A549 (cell line): Measurements from ENCODE around the gene ABI3BP.

ENCODE experiments used
- BCL3 ChIP-seq: fragments of >200 bp; sonication (Bioruptor Twin); formaldehyde crosslinking; IDR thresholded peaks from 3 replicates; pipeline ENCODE4 v1.6.1; 2016
- BHLHE40 ChIP-seq: IDR thresholded peaks from 2 replicates; pipeline ENCODE4 v1.6.1; 2012; ENCODE audit warnings: low read depth, low read length, inconsistent platforms
- CTCF ChIP-seq: fragments of >200 bp; sonication (Bioruptor Twin); formaldehyde crosslinking; IDR thresholded peaks from 3 replicates; pipeline ENCODE4 v1.5.1; 2016
- EHF ChIP-seq: fragments of 250-450 bp; sonication (Bioruptor Pico); IDR thresholded peaks from 2 replicates; pipeline ENCODE4 v1.5.0; 2020; ENCODE audit warnings: mild to moderate bottlenecking
- ELK1 ChIP-seq: fragments of 150-350 bp; IDR thresholded peaks from 2 replicates; pipeline ENCODE4 v1.6.1; 2014; ENCODE audit warnings: low read depth, mild to moderate bottlenecking, low read length
- HOXA7 ChIP-seq: fragments of 250-450 bp; sonication (Bioruptor Pico); IDR thresholded peaks from 2 replicates; pipeline ENCODE4 v1.5.0; 2020; ENCODE audit warnings: mild to moderate bottlenecking, moderate library complexity
- HOXB5 ChIP-seq: fragments of 250-450 bp; sonication (Bioruptor Pico); IDR thresholded peaks from 2 replicates; pipeline ENCODE4 v1.5.0; 2020; ENCODE audit warnings: mild to moderate bottlenecking, moderate library complexity
- PBX3 ChIP-seq: IDR thresholded peaks from 2 replicates; pipeline ENCODE4 v1.6.1; 2012
- SMC3 ChIP-seq: fragments of >200 bp; sonication (Bioruptor Twin); formaldehyde crosslinking; IDR thresholded peaks from 3 replicates; pipeline ENCODE4 v1.6.1; 2018; ENCODE audit warnings: inconsistent platforms
- TF ChIP-seq, protein P1 (sequence below): IDR thresholded peaks from 2 replicates; pipeline ENCODE4 v1.6.1; 2012

GRCh38 chr3:100836661-100837060 lies 156.6 kb downstream of the ABI3BP start:
- TF ChIP-seq BCL3, result no peak
- no peak for TF ChIP-seq ELK1
- TF ChIP-seq PBX3, result no peak
- no peak for TF ChIP-seq EHF (CRISPR knock-in tag)
- no peak for TF ChIP-seq CTCF
- no peak for TF ChIP-seq HOXA7
- TF ChIP-seq BHLHE40, result no peak
- TF ChIP-seq, protein P1, sequence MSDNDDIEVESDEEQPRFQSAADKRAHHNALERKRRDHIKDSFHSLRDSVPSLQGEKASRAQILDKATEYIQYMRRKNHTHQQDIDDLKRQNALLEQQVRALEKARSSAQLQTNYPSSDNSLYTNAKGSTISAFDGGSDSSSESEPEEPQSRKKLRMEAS, result no peak
- no peak for TF ChIP-seq HOXB5 (CRISPR knock-in tag)
- no peak for TF ChIP-seq SMC3
